Endothelial cell (in vitro differentiated cells): ENCODE results near the gene DOC2B. TPM values are rescaled to one million over a fixed set of nuclear protein-coding genes. Genes with fewer than 3 reads are reported as not detected.
A peak's percentile ranks its signal among the peaks of the same experiment; 100 is the strongest.

Experiments used
- DNase-seq: peaks from one replicate; pipeline ENCODE4 v3.0.0; 2021; ENCODE audit warnings: low spot score
- H3K27ac Mint-ChIP-seq: one replicate; pipeline ENCODE4 v1.8.0; 2021; ENCODE audit warnings: mixed read lengths, inconsistent platforms; ENCODE audit not compliant: unreplicated experiment
- H3K27me3 Mint-ChIP-seq: one replicate; pipeline ENCODE4 v1.8.0; 2021; ENCODE audit warnings: mild to moderate bottlenecking, moderate library complexity, mixed read lengths, inconsistent platforms; ENCODE audit not compliant: unreplicated experiment
- H3K36me3 Mint-ChIP-seq: one replicate; pipeline ENCODE4 v1.8.0; 2021; ENCODE audit warnings: mild to moderate bottlenecking, low read depth, mixed read lengths, inconsistent platforms; ENCODE audit not compliant: unreplicated experiment
- H3K4me1 Mint-ChIP-seq: one replicate; pipeline ENCODE4 v1.8.0; 2021; ENCODE audit warnings: mild to moderate bottlenecking, mixed read lengths, inconsistent platforms; ENCODE audit not compliant: unreplicated experiment
- H3K4me3 Mint-ChIP-seq: one replicate; pipeline ENCODE4 v1.8.0; 2021; ENCODE audit warnings: mild to moderate bottlenecking, mixed read lengths, inconsistent platforms; ENCODE audit not compliant: unreplicated experiment
- H3K9me3 Mint-ChIP-seq: one replicate; pipeline ENCODE4 v1.8.0; 2021; ENCODE audit warnings: mixed read lengths, inconsistent platforms; ENCODE audit not compliant: unreplicated experiment
- total RNA-seq: library from RNA; stranded (reverse); fragmentation: NEBNext Ultra II Directional; extraction: Animal tissue kit (Norgen Biotek cat#: 25700); gene quantifications from one replicate; pipeline ENCODE4 v1.2.1, GENCODE V29; 2021; ENCODE audit not compliant: unreplicated experiment
- TF ChIP-seq, protein P1 (sequence below): fragments of 200-600 bp; sonication (generic); IDR thresholded peaks from one replicate; pipeline ENCODE4 v1.5.0; 2021; ENCODE audit warnings: antibody characterized with exemption; ENCODE audit not compliant: unreplicated experiment

The DOC2B gene
- total RNA-seq, 1 donor from 2014 or later: 0.33 TPM

DNA sequence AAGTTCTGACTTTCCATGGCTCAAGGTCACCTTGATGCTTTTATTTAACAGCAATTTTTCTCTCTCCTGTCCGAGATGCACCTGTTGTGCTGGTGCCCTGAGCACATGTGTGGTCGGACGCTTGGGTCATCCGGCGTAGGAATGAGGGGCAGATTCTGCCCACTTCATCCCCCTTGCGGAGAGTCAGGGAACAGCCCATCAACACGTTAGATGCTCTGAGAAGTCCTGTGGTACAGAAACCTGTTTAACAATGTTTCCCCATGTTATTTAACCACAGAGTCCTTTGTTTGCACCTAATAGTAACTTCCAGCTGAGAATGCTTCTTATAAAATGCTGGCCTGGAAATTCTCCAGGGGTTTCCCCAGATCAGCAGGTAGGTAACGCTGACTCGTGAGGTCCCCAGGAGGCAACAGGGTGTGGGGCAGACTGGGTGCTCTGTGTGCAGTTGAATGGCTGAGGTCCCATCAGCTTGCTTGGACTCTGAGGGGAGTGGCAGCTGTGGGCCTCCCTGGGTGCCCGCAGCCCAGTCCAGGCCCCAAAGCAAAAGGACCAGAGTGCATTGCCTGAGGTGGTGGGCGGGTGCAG lies 17.8 kb downstream of the DOC2B start:
- Mint-ChIP-seq H3K4me3 (no peak overlapping the region), H3K9me3 (no peaks in the 10 kb centered on the region), H3K27ac (no peak overlapping the region), H3K27me3 (no peaks in the 10 kb centered on the region), H3K4me1 (no peaks in the 10 kb centered on the region), H3K36me3 (no peaks in the 10 kb centered on the region)
- TF ChIP-seq, protein P1, sequence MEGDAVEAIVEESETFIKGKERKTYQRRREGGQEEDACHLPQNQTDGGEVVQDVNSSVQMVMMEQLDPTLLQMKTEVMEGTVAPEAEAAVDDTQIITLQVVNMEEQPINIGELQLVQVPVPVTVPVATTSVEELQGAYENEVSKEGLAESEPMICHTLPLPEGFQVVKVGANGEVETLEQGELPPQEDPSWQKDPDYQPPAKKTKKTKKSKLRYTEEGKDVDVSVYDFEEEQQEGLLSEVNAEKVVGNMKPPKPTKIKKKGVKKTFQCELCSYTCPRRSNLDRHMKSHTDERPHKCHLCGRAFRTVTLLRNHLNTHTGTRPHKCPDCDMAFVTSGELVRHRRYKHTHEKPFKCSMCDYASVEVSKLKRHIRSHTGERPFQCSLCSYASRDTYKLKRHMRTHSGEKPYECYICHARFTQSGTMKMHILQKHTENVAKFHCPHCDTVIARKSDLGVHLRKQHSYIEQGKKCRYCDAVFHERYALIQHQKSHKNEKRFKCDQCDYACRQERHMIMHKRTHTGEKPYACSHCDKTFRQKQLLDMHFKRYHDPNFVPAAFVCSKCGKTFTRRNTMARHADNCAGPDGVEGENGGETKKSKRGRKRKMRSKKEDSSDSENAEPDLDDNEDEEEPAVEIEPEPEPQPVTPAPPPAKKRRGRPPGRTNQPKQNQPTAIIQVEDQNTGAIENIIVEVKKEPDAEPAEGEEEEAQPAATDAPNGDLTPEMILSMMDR: peak; percentile 25
- DNase-seq: no peak

DNA sequence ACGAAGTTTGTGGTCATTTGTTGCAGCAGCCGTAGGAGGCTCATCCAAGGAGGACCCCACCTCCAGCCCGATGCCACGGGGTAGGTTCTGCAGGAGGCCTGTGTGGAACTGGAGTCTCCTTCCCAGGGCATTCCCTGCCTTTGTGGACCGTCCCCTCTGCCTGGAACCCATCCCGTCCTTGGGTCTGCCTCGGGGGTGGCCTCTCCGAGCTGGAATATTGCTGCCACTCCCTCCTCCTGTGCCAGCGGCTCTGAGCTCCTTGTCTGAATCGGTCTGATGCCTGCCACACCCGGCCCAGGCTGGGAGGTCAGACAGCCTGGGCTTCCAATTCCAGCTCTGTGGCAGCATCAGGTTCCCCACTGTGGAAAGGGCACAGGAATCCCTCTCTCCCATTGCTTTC lies 18.8 kb downstream of the DOC2B start:
- H3K36me3 Mint-ChIP-seq: no peaks in the 10 kb centered on the region
- DNase-seq: no peak
- H3K9me3 Mint-ChIP-seq: no peaks in the 10 kb centered on the region
- H3K27ac Mint-ChIP-seq: no peak overlapping the region
- peaks cover 2% of the 10 kb centered on the region for H3K27me3 Mint-ChIP-seq
- TF ChIP-seq, protein P1: no peak
- H3K4me3 Mint-ChIP-seq: no peak overlapping the region
- no peaks in the 10 kb centered on the region for H3K4me1 Mint-ChIP-seq

DNA sequence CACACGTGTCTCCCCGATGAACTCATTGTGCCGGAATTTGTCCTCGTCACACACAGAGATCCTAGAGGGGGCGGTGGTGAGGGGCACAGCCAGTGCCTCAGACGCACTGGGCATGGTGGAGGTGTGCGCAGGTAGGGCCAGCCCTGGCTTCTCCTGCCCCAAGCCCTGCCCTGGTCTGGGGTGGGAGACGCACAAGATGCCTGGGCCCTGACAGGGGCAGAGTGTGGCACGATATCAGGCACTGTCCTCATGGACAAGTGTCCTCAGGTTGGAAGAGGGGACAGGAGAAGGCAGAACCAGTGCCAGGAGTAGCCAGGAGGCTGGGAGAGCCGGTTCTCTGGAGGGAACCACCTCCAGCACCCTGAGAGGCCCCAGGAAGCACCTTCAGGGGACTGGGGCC lies 20.0 kb downstream of the DOC2B start:
- H3K27ac Mint-ChIP-seq: no peak overlapping the region
- peaks cover 2% of the 10 kb centered on the region for H3K27me3 Mint-ChIP-seq
- H3K4me1 Mint-ChIP-seq: no peaks in the 10 kb centered on the region
- H3K36me3 Mint-ChIP-seq: no peaks in the 10 kb centered on the region
- DNase-seq: no peak
- no peaks in the 10 kb centered on the region for H3K9me3 Mint-ChIP-seq
- TF ChIP-seq, protein P1: no peak
- no peak overlapping the region for H3K4me3 Mint-ChIP-seq

DNA sequence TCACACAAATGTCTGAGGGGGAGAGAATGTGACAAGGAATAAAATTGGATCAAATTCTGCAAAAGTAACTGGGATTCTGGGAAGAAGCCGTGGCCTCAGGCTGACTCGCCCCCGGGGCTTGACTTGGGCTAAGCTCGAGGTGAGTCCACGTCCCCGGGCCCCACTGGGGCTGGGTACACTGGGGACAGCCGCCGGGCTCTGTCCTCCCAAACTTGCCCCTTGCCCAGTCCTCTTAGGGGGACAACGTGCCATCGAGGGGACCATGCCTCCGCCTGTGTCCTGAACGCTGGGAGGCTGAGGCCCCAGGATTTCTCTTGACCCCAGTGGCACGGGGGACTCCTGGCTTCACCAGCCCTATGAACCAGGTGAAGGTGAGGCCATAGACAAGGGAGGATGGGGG lies 21.1 kb downstream of the DOC2B start:
- H3K4me3 Mint-ChIP-seq: no peak overlapping the region
- H3K36me3 Mint-ChIP-seq: no peaks in the 10 kb centered on the region
- H3K27ac Mint-ChIP-seq: no peak overlapping the region
- no peak for DNase-seq
- TF ChIP-seq, protein P1: no peak
- H3K9me3 Mint-ChIP-seq: no peaks in the 10 kb centered on the region
- peaks cover 2% of the 10 kb centered on the region for H3K27me3 Mint-ChIP-seq
- H3K4me1 Mint-ChIP-seq: no peaks in the 10 kb centered on the region

DNA sequence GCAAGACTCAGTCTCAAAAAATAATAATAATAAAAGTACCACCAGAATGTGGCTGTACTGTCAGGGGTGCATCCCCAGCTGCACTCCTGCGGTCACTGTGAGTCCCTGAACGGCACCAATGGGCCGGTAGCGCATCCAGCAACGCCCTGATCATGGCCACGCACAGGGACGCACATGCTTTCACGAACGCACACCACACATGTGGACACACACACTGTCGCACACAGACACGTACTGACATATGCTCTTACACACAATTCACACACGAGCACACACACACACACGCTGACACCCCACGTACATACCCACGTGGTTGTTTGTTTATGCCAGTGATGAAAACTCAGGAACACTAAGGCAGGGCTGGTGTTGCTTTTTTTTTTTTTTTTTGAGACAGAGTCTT lies 21.8 kb downstream of the DOC2B start:
- H3K9me3 Mint-ChIP-seq: no peaks in the 10 kb centered on the region
- H3K36me3 Mint-ChIP-seq: no peaks in the 10 kb centered on the region
- DNase-seq: no peak
- TF ChIP-seq, protein P1: no peak
- no peak overlapping the region for H3K27ac Mint-ChIP-seq
- no peak overlapping the region for H3K4me3 Mint-ChIP-seq
- H3K27me3 Mint-ChIP-seq: peaks cover 2% of the 10 kb centered on the region
- H3K4me1 Mint-ChIP-seq: no peaks in the 10 kb centered on the region
